ENCODE data around the gene SGO2. TPM values are rescaled to one million over a fixed set of nuclear protein-coding genes. Genes with fewer than 3 reads are reported as not detected.
"Not testable (repeated sequence)": the region's sequence is repeated elsewhere in the genome, so short reads cannot be mapped to it uniquely, and the experiment has no call there.

Gene SGO2
- total and polyA plus RNA-seq, 9 of the 15 experiments (the other 6 are each of a cell fraction or from before 2014, with no cell fraction given) = 14.5 to 25.9 (median 16.6) TPM

DNA sequence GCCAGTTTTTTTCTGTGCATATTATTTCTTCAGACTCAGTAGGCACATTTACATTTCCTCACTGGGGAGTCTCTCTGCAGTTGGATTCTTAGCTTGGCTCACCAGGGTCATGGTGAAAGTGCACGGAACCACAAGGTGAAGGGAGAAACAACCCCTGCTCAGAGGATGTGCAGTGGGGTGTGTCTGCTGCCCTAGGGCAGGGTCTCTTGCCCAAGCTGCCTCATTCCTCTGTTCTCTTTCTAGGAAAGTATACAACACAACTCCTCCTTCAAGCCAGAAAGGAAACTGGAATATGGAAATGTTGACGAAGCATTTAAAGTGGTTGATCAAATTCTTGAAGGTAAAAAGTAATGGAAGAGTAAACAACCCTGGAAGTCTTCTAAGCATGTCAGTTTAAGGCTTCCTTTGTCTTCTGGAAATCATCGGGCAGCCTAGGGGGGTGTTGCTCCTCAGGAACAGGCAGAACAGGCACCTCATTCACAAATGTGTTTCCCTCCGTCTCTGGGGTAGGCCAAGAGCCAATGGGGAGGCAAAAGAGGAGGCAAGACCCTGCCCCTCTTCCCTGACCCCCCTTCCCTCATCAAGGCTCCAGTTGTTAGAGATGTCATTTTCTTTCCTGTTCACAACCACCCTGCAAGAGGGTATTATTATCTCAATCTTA is 101.2 kb downstream of the SGO2 start:
- Histone ChIP-seq H3K9ac (ENCODE audit: insufficient read depth in 1 of 2, low read depth in 2 of 2, low read length in 2 of 2) (no peak overlapping the region), H3K4me3 (no peak overlapping the region), H3K9me3 (replicated peaks; ENCODE audit: control insufficient read depth, insufficient read depth, low read depth, low read length) (no peaks in the 10 kb centered on the region), H3K4me2 (ENCODE audit: insufficient read depth, low read length) (no peak overlapping the region), H3K36me3 (ENCODE audit: control insufficient read depth, insufficient read depth, low read length) (no peaks in the 10 kb centered on the region), H4K20me1 (replicated peaks; ENCODE audit: control insufficient read depth, insufficient read depth, low read length) (no peaks in the 10 kb centered on the region), H3K9me1 (ENCODE audit: control insufficient read depth, insufficient read depth, low read length) (no peaks in the 10 kb centered on the region), H3K27ac (ENCODE audit: extremely low read depth, low read depth, low read length) (no peak overlapping the region), H3K27me3 (ENCODE audit: control insufficient read depth in 2 of 2, insufficient read depth in 2 of 2, low read length in 2 of 2) (peaks cover 0 to 6% of the 10 kb centered on the region in 2 experiments; a peak in 2 of 5 replicates), H2AFZ (ENCODE audit: low read depth, low read length) (no peak overlapping the region), H3K4me1 (replicated peaks in 1 of 2; ENCODE audit: control insufficient read depth in 2 of 2, insufficient read depth in 2 of 2, low read length in 2 of 2) (no peaks in the 10 kb centered on the region; a peak in 1 of 5 replicates), H3K79me2 (ENCODE audit: control insufficient read depth, insufficient read depth, low read length) (no peaks in the 10 kb centered on the region)
- DNase-seq (ENCODE audit: extremely low read depth in 1 of 4, low spot score in 3 of 4) (no peak), ATAC-seq (no peak), FAIRE-seq (no peak)
- intact Hi-C loops (cut with micrococcal nuclease) = no loop called here
- in situ Hi-C loops (cut with MboI) = no loop called here
- WGBS (ENCODE audit: insufficient coverage, low coverage, missing lambda C conversion rate) = 3% methylated on average over 4 of the region's 4 CpGs
- TF ChIP-seq BRCA1 (IDR thresholded peaks at IDR 0.05) = no peak
- TF ChIP-seq BRCA1 (CRISPR knock-in tag; IDR thresholded peaks at IDR 0.05) = no peak
- TF ChIP-seq, protein P1, sequence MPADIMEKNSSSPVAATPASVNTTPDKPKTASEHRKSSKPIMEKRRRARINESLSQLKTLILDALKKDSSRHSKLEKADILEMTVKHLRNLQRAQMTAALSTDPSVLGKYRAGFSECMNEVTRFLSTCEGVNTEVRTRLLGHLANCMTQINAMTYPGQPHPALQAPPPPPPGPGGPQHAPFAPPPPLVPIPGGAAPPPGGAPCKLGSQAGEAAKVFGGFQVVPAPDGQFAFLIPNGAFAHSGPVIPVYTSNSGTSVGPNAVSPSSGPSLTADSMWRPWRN (IDR thresholded peaks at IDR 0.05; ENCODE audit: low read depth) = no peak
- TF ChIP-seq TGIF2 (CRISPR knock-in tag; IDR thresholded peaks at IDR 0.05) = no peak
- TF ChIP-seq NR1H2 (CRISPR knock-in tag; IDR thresholded peaks at IDR 0.05) = no peak
- TF ChIP-seq RBFOX2 (IDR thresholded peaks at IDR 0.05; ENCODE audit: low read depth, low read length) = no peak
- no peak for TF ChIP-seq BACH1 (tag; IDR thresholded peaks at IDR 0.05)
- TF ChIP-seq HMG20B (CRISPR knock-in tag; IDR thresholded peaks at IDR 0.05) = no peak
- no peak for TF ChIP-seq HMG20A (CRISPR knock-in tag; conservative IDR thresholded peaks at IDR 0.05)
- no peak for TF ChIP-seq NFIC (IDR thresholded peaks at IDR 0.05)
- TF ChIP-seq CHD1 (IDR thresholded peaks at IDR 0.05; ENCODE audit: low read length) = no peak
- ChIA-PET POLR2A (interaction anchor here (0.5 to 0.6 kb wide), 3 partner anchors 105 to 648 kb away, joined by 3 to 4 read pairs (median 3); no protein-coding TSS in a partner anchor), CTCF (ENCODE audit: low intra/inter-chr PET ratio) (no interaction called here)
- no TSS peak for BruUV-seq (replicated peaks)

DNA sequence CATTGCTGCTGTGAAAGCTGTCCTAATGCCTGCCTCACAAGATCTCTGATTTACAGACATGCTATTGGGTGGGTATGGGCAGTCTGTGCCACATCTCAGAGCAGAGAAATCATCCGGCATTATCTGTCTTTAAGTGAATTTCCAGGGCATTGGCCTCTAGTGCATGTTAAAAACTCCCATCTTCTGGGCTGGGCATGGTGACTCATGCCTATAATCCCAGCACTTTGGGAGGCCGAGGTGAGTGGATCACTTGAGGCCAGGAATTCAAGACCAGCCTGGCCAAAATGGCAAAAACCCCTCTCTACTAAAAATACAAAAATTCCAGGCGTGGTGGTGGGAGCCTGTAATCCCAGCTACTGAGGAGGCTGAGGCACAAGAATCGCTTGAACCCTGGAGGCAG is 102.5 kb downstream of the SGO2 start:
- H3K27ac ChIP-seq (ENCODE audit: extremely low read depth, low read depth, low read length); H2AFZ ChIP-seq (ENCODE audit: low read depth, low read length); H3K4me1 ChIP-seq (replicated peaks in 1 of 2; ENCODE audit: control insufficient read depth in 2 of 2, insufficient read depth in 2 of 2, low read length in 2 of 2); FAIRE-seq; CTCF ChIA-PET (ENCODE audit: low intra/inter-chr PET ratio); BruUV-seq (replicated peaks); DNase-seq (ENCODE audit: extremely low read depth in 1 of 4, low spot score in 3 of 4); ATAC-seq; H3K9me3 ChIP-seq (replicated peaks; ENCODE audit: control insufficient read depth, insufficient read depth, low read depth, low read length); H4K20me1 ChIP-seq (replicated peaks; ENCODE audit: control insufficient read depth, insufficient read depth, low read length); H3K79me2 ChIP-seq (ENCODE audit: control insufficient read depth, insufficient read depth, low read length); H3K9ac ChIP-seq (ENCODE audit: insufficient read depth in 1 of 2, low read depth in 2 of 2, low read length in 2 of 2); H3K27me3 ChIP-seq (ENCODE audit: control insufficient read depth in 2 of 2, insufficient read depth in 2 of 2, low read length in 2 of 2); H3K9me1 ChIP-seq (ENCODE audit: control insufficient read depth, insufficient read depth, low read length); H3K36me3 ChIP-seq (ENCODE audit: control insufficient read depth, insufficient read depth, low read length); in situ Hi-C loops (cut with MboI); H3K4me2 ChIP-seq (ENCODE audit: insufficient read depth, low read length); H3K4me3 ChIP-seq; intact Hi-C loops (cut with micrococcal nuclease): not testable (repeated sequence)
- 5% methylated on average over 4 of the region's 4 CpGs for WGBS (ENCODE audit: insufficient coverage, low coverage, missing lambda C conversion rate)
- POLR2A ChIA-PET = interaction anchor here (0.7 kb wide), 1 partner anchor 35 kb away, joined by 4 read pairs; no protein-coding TSS in a partner anchor

Measured in K562 (cell line).